NOMO-1 (cell line): ENCODE data around the gene NUDCD2.
"Not testable (repeated sequence)": the region's sequence is repeated elsewhere in the genome, so short reads cannot be mapped to it uniquely, and the experiment has no call there.

Experiments
- DNase-seq, 2 experiments: peaks; one replicate each; lab custom pipeline; 2025; ENCODE audit not compliant: unreplicated experiment in 2 of 2; lab: John Stamatoyannopoulos, UW

Gene NUDCD2

DNA sequence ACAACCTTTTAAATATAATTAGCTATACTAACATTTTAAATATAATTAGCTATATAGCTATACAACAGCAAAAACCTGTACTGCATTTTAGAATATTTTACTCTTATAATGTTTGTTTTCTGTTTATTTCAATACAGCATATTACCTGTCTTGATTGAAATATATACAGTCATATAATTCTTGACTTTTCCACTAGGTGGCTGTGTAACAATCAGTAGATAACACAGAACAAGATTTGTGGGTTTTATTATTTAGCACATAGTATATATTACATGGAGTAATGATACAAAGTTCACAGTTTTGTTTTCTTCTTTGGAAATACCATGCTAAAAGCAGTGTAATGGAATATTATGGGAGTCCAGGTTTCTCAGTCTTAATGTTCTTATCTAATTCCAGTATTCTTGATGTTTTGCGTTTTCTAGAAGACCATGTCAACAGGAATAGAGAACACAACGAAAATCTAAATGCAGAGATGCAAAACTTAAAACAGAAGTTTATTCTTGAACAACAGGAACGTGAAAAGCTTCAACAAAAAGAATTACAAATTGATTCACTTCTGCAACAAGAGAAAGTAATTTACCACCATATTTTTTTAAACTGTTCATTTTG is 13.8 kb upstream of the NUDCD2 start:
- DNase-seq, result no peak

DNA sequence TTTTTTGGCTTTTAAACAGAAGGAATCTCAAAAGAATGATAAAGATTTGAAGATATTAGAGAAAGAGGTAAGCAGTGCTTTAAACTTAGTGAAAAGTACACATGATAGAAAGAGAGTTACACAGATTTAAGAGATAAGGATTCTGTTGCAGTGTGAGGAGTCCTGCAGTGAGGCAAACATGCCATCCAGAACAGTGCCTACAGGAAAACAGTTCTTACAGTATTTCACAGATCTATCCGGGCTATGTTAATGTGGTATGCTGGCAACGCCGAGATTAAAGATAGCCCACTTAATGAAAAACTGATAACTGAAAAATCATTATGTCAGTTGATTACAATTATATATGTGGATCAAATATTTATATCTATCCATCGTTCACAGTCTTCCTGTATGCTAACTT is 7.8 kb upstream of the NUDCD2 start:
- no peak for DNase-seq

DNA sequence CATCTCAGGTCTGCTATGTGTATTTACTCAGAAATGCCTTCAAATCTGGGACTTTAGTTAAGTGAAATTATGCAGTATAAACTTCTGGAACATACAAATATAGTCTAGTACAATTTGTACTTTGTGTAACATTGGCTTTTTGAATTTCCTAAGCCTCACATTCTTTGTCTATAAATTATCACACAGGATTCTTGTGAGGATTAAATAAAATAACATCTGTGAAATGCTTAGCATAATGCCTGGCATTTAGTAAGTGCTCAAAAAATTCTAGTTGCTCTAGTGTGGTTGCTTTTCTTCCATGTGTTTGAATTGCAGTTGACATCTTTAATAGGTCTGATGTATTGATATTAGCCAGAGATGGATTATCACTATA is 3.1 kb upstream of the NUDCD2 start:
- no peak for DNase-seq

DNA sequence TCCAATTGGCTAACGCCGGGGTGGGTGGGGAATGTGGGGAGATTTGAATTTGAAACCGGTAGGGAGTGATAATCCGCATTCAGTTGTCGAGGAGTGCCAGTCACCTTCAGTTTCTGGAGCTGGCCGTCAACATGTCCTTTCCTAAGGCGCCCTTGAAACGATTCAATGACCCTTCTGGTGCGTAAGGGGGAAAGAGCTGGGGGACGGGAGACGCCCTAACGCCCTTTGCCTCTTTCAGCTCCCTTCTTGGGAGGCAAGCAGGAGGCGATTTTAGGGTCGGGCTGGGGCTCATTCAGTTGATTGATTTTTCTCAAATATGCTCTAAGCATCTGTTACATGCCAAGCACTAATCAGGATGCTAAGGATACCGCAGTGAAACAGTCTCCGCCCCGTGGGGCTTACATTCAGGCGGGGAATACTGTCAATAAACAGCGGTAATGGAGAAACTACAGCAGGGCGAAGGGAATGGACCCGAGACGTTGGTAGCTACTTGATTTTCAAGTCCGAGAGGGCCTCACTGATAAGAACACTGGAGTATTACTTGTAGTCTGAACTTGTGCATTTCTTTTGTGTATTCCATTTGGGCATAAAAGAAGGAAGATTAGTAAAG is 765 bp upstream of the NUDCD2 start, which contains the start of gene HMMR:
Gene HMMR (plus strand): TSS at position 71 of the 610 bp plus-strand sequence. CDS start 61 bp downstream, at position 132.
- peak in 1 of 2 experiments; percentile 39 for DNase-seq

DNA sequence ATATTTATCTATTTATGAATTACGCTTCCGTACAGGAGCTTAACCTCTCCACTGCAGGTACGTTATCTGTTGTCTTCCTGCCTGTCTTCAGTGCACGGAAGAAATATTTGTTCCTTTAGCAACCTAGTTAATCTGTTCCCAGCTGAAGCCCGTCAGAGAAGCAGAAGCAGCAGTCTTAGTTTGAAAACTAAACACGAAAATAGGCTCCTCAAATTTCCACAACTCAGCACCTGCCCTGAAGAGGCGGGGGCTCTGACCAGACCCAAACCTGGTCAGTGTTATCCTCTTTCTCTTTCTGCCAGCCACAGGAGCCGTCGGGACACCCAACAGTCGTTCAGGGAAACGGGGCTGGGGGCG is 462 bp downstream of the NUDCD2 start:
- no peak for DNase-seq

DNA sequence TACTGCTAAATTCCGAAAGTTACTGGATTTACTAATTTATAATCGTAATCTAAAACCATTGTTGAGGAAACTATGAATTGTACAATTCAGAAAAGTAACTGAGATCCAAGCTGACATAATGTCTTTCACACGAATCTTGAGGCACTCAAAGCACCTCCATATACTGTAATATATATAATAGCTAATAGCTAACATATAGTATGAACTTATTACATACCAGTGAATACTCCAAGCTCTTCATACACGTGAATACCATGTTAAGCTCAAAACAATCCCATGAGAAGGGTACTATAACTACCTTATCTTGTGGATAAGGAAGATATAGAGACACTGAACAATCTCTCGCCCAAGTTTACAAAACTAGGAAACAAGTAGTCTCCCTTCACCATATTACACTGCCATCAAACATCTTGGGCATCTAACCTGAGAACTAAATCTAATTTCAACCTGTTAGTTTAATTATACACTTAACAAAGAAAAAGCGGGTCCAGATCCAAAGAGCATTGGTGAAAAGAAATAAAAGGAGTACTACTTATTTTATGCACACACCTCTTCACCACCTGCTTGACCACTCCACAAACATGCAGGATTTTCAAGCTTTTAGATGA is 1.0 kb downstream of the NUDCD2 start:
- DNase-seq, result peak in 1 of 2 experiments; percentile 19

DNA sequence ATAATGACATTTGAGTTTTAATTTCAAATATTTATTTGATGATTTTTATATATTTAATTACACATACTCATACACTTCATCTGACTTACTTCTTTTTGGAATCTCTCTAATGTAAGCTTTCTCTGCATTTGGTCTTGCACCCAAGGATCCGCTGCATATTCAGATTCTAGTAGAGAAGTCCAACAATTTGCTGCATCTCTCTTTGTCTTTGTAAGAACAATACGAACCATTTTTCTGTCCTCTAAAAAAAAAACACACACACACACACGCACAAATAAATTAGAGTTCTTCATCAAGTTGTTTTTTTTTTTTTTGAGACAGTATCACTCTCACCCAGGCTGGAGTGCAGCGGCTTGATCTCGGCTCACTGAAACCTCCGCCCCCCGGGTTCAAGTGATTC is 3.1 kb downstream of the NUDCD2 start:
- no peak for DNase-seq

DNA sequence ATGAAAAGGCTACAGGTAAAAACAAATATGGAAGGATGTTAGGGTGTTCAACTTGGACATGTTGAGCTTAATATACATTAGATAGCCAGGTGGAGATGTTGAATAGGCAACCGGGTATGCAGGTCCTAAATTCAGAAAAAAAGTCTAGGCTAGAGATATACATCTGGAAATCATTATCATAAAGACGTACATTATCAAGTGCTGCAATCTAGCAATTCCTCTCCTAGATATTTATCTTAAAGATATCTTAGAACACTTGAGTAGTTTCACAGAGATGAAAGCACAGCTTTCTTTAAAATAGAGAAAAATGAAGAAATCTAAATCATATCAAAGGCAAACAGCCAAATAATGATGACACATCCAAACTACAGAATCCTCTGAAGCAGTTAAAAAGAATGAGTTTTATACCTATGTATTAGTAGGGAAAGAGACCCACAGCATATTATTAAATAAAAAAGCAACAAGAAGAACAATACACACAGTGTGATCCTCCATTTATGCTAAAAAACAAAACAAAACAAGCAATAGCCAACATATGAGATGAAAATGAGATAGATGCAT is 3.8 kb downstream of the NUDCD2 start:
- no peak for DNase-seq

DNA sequence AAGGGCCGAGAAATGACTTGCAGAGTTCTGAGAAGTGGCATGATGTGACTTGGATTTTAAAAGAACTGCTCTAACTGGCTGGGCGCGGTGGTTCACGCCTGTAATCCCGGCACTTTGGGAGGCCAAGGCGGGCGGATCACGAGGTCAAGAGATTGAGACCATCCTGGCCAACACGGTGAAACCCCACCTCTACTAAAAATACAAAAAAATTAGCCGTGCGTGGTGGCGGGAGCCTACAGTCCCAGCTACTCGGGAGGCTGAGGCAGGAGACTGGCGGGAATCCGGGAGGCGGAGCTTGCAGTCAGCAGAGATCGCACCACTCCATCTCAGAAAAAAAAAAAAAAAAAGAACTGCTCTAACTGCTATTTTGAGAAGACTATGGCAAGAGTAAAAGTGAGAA is 4.5 kb downstream of the NUDCD2 start:
- DNase-seq, result not testable (repeated sequence)

DNA sequence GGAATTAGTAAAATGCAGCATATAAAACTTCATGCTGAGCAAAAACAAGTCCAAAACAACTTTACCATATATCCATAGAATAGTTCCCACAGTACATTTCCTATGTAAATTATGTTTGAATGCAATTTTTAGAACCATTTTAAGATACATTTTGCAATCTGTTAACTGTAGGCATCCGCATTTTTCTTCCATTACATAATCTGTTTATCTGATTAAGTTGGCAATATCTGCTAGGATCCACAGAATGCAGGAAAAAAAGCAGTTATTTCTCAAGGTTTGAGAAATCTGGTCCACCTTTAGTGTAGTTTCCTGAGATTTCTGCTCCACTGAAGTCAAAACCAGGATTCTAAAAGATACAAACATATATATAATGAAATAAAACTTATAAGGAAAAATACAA is 6.2 kb downstream of the NUDCD2 start:
- DNase-seq, result no peak

DNA sequence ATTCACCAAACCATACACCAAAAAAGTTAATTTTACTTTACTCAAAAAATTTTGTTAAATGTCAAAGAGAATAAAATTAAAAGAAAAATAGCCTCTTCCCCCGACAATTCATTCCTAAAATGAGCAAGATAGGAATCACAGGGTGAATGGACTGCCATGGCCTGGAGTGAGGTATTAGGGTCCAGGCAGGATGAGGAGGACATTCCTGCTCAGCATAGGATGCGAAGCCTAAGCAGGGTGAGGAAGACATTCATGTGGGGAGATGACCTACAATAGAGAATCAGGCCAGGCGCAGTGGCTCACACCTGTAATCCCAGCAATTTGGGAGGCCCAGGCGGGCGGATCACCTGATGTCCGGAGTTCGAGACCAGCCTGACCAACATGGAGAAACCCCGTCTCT is 8.4 kb downstream of the NUDCD2 start:
- no peak for DNase-seq

DNA sequence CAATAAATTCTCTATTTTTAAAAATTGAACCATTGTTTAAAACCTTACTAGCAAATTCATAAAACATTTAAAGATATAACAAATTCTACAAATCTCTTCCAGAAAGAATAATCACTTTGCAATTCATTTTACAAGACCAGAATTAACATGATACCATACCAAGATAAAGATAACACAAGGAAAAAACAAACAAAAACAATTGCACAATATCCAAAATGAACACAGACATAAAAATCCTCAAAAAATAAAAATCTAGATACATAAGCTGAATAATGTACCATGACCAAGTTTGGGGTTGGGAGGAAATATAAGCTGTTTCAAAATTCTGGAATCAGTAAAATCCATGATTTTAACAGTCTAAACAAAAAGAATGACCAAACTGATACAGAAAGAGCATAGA is 11.4 kb downstream of the NUDCD2 start:
- DNase-seq, result no peak

DNA sequence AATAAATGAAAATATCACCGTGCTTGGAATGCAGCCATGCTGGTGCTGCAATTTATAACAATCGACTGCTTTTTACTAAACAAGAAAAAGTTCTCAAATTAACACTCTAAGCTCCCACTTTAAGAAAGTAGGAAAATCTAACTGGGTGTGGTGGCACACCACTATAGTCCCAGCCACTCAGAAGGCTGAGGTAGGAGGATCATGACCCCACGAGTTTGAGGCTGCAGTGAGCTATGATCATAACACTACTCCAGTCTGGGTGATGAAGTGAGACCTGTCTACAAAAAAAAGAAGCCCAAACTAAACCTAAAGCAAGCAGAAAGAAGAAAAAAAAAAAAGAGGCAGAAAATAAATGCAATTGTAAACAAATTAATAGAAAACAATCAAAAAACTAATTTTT is 12.0 kb downstream of the NUDCD2 start:
- no peak for DNase-seq

DNA sequence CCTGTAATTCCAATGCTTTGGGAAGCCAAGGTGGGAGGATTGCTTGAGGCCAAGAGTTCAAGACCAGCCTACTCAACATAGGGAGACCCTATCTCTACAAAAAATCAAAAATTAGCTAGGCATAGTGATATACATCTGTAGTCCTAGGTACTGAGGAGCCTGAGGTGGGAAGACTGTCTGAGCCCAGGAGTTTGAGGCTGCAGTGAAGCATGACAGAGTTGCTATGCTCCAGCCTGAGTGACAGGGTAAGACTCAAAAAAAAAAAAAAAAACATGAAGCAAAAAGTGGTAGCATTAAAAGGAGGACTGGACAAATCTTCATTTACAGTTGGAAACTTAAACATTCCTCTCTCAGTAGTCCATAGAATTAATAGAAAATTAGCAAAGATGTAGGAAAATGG is 12.7 kb downstream of the NUDCD2 start:
- DNase-seq, result no peak

DNA sequence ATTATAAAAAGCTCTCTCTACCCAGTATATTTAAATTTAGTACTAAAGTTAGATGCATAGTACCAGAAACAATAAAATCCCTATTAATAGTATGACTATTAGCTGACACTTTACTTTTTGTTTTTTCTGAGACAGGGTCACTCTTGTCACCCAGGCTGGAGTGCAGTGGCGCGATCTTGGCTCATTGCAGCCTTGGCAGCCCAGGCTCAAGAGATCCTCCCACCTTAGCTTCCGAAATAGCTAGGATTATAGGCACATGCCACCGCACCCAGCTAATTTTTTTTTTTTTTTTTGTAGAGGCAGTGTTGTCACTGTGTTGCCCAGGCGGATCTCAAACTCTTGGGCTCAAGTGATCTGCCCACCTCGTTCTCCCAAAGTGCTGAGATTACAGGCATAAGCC is 14.6 kb downstream of the NUDCD2 start:
- DNase-seq, result no peak

DNA sequence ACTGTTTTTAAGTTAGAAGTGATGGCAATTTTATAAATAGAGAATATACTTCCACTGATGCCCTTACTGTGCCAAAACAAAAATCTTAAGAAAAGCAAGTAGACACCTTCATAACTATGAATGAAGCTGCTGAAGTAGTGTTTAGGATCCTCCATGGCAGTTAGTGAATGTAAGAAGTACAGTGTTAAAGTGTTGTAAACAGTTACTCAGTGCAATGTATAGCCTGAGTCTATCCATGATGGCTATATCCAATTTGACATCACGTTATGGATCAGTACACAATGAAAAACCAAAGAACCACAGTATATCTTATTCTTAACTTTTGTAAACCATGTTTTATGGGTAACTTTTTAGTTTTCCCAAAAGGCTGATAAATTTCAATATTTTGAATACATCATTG is 15.4 kb downstream of the NUDCD2 start:
- DNase-seq, result no peak

DNA sequence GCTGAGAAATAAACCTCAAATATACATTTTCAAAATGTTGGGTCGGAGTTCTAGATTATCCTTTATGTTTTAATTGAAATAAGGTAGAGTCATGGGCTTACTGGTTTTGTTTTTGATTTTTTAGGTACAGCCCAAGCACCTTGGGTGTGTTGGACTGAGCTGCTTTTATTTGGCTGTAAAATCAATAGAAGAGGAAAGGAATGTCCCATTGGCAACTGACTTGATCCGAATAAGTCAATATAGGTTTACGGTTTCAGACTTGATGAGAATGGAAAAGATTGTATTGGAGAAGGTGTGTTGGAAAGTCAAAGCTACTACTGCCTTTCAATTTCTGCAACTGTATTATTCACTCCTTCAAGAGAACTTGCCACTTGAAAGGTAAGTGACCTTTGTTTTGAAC is 18.9 kb downstream of the NUDCD2 start:
- DNase-seq, result no peak

DNA sequence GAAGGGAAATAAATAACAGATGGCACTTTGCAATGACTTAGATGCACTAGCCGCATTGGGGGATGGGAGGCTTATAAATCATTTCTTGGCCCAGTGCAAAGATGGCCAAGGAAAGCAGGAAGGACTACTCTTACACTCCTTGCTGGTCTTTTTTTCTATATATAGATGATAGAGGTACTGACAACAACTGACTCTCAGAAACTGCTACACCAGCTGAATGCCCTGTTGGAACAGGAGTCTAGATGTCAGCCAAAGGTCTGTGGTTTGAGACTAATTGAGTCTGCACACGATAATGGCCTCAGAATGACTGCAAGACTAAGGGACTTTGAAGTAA is 20.8 kb downstream of the NUDCD2 start:
- peak; percentile 76 to 83 for DNase-seq

DNA sequence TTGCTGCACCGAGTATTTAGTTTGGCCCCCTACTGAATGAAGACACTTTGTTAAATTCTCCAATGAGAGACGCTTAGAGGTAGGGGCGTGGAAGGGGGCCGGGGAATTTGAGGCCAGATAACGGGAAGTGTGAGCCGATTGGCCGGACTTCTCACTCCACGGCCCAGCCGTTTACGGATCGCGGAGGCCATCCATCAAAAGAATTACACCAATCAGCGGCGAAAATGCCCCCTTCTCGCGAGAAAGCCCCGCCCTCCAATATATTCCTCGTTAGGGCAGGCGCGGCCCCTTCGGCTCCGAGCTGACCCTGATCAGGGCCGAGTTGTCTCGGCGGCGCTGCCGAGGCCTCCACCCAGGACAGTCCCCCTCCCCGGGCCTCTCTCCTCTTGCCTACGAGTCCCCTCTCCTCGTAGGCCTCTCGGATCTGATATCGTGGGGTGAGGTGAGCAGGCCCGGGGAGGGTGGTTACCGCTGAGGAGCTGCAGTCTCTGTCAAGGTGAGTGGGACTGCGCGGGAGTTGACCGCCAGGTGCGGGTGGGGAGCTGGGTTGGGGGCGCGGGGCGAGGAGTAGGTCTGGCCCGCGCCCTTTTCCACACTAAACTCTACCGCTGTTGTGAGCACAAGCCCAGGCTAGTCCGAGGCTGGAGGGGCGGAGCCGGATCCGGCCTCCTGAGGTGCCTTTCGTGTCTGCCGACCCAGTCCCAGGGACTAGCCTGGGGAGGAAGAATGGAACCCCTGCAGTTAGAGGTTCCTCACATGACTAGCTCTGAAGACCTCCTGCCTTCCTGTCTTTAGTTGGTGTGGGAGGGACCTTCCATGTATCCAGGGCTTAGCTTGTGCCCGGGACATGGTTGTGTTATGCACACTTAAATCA is 22.4 kb downstream of the NUDCD2 start, which contains the start of gene CCNG1:
Gene CCNG1 (plus strand): TSS at position 287 of the 874 bp plus-strand sequence. CDS start 1,662 bp downstream, outside the sequence.
- peak; percentile 93 to 98 for DNase-seq

DNA sequence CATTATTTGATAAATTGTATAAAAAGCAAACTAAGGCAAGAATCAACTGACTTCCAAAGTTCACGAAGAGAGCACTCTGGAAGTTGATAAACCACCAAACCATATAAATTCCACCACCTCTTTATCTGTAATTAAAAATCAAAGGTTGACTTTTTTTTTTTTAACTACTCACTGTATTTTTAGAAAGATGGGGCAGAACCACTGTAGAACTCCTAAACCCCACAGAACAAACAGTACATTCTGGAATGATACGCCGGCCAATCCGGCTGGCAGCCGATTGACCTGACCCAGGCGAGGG is 22.9 kb downstream of the NUDCD2 start:
- DNase-seq, result no peak

DNA sequence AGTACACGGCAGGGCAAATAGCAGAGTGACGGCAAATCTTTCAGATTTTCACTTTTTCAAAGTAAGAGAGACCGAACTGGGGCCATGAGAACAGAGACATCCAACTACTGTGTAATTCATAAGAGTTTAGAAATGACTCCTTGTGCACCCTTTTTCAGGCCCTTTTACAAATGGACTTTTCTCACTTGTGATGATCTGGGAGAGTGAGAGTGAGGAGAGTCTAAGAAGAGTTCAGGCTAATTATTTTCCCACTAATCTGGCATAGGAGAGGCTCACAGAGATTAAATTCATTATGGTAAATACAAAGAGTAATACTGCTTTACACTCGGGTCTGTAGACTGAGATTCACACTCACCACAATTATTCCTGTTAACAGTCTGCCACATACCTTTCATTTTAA is 23.4 kb downstream of the NUDCD2 start:
- DNase-seq, result no peak
